Gastrocnemius medialis (tissue), 4 donors: ENCODE results near the gene PRDM16. TPM values are rescaled to one million over a fixed set of nuclear protein-coding genes. Genes with fewer than 3 reads are reported as not detected.

Source experiments
- ATAC-seq, 2 donors: fragments of 150-250 bp; one replicate each; pipeline ENCODE4 v1.9.1; 2016
- DNase-seq, 2 donors: peaks; one replicate each; pipeline ENCODE4 v3.0.0-alpha.2; 2019
- H3K27ac ChIP-seq, 4 donors: fragments of 200-600 bp; sonication (generic); 1 replicate in 1 of 4; 2 replicates in 3 of 4; pipeline ENCODE4 v1.5.1; 2016 to 2018; ENCODE audit warnings: mild to moderate bottlenecking in 2 of 4, moderate library complexity in 1 of 4
- H3K27me3 ChIP-seq, 3 donors: fragments of 200-600 bp; sonication (generic) in 2 of 3; 1 replicate in 1 of 3; 2 replicates in 2 of 3; pipeline versions ENCODE4 v1.5.1 to v1.6.0; 2016 to 2019; ENCODE audit warnings: mild to moderate bottlenecking in 1 of 3, moderate library complexity in 1 of 3
- H3K36me3 ChIP-seq, 2 donors: fragments of 200-600 bp; sonication (generic) in 1 of 2; one replicate each; pipeline ENCODE4 v1.5.1; 2017 to 2018
- H3K4me1 ChIP-seq, 2 donors: fragments of 200-600 bp; sonication (generic) in 1 of 2; one replicate each; pipeline ENCODE4 v1.5.1; 2016 to 2017; ENCODE audit warnings: mild to moderate bottlenecking in 2 of 2
- H3K4me3 ChIP-seq, 4 donors: fragments of 200-600 bp; sonication (generic) in 3 of 4; 1 replicate in 1 of 4; 2 replicates in 3 of 4; pipeline ENCODE4 v1.5.1; 2016 to 2019; ENCODE audit warnings: mild to moderate bottlenecking in 2 of 4
- H3K9me3 ChIP-seq, 3 donors: fragments of 200-600 bp; sonication (generic) in 2 of 3; 1 replicate in 1 of 3; 2 replicates in 2 of 3; pipeline ENCODE4 v1.5.1; 2016 to 2019
- POLR2A ChIP-seq, 2 donors: fragments of 450-650 bp; IDR thresholded peaks; one replicate each; pipeline ENCODE4 v1.6.1; 2017; ENCODE audit warnings: antibody characterized with exemption in 2 of 2, mild to moderate bottlenecking in 2 of 2, moderate library complexity in 2 of 2
- in situ Hi-C, 4 donors: fragments of 200-750 bp; cut with MboI; loops; one replicate each; pipeline versions ENCODE4 v1.15.0 to v1.8.0; 2017; ENCODE audit warnings: low sequenced_read_pairs in 4 of 4
- intact Hi-C: fragments of 100-400 bp; cut with DNase I; formaldehyde crosslinking; loops from one replicate; pipeline ENCODE4 v1.15.1; 2023; ENCODE audit warnings: low total_unique reads
- total RNA-seq, 4 donors: library from RNA; depleted of rRNA; stranded (reverse); fragments of >200 nt; gene quantifications; one replicate each; pipeline versions ENCODE4 v1.1.0 to v1.2.3, GENCODE V29; 2016
- TF ChIP-seq, protein P1 (sequence below), 5 experiments: fragments of 450-650 bp in 3 of 5; fragments of 200-600 bp in 2 of 5; sonication (generic) in 2 of 5; IDR thresholded peaks in 4 of 5; conservative IDR thresholded peaks in 1 of 5; 1 replicate in 4 of 5; 2 replicates in 1 of 5; pipeline ENCODE4 v1.5.1; 2016 to 2019; ENCODE audit warnings: antibody characterized with exemption in 5 of 5, mild to moderate bottlenecking in 3 of 5, moderate library complexity in 3 of 5

The PRDM16 gene
- total RNA-seq, 4 donors from 2014 or later = 0.03 to 0.19 (median 0.17) TPM

DNA sequence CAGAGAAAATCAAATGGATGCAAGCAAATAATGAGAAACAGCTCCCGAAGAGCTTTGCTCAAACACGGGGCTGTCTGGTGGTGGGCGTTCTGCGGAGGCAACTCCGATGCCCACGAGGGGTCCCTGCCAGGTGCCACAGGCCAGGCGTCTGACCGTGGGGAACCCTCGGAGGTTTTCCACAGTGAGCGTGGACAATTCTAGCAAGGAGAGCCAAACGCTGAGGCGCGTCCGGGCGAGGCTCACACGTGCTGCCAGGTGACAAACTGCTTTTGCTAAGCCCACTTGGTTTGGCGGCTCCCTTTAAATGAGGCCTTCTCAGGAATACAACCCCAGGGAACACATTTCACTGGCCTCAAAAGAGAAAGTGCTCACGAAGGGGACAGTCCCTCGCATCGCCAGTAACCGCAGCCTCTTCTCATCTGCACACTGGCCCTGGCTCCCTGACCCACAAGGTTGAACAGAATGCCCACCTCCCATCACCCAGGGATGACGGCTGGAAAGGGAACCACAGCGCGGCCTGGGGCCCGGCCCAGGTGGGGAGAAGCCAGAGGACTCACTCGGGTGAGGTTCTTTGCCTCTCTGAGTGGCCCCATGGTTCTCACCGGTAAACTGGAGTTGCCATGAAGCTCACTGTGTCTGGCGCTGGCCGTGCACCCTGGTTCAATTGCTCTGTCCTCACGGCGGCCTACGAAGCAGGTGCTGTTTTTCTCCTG lies 97.4 kb downstream of the PRDM16 start:
- H3K36me3 ChIP-seq = no peaks in the 10 kb centered on the region
- H3K27ac ChIP-seq = no peak overlapping the region
- peaks cover 0 to 3% (median 0%) of the 10 kb centered on the region in 3 donors for H3K27me3 ChIP-seq
- no peak for ATAC-seq
- H3K4me3 ChIP-seq = no peak overlapping the region
- no peaks in the 10 kb centered on the region for H3K9me3 ChIP-seq
- peaks cover 11 to 14% of the 10 kb centered on the region in 2 donors for H3K4me1 ChIP-seq
- DNase-seq = no peak
- TF ChIP-seq POLR2A (IDR thresholded peaks at IDR 0.05) = no peak
- TF ChIP-seq, protein P1, sequence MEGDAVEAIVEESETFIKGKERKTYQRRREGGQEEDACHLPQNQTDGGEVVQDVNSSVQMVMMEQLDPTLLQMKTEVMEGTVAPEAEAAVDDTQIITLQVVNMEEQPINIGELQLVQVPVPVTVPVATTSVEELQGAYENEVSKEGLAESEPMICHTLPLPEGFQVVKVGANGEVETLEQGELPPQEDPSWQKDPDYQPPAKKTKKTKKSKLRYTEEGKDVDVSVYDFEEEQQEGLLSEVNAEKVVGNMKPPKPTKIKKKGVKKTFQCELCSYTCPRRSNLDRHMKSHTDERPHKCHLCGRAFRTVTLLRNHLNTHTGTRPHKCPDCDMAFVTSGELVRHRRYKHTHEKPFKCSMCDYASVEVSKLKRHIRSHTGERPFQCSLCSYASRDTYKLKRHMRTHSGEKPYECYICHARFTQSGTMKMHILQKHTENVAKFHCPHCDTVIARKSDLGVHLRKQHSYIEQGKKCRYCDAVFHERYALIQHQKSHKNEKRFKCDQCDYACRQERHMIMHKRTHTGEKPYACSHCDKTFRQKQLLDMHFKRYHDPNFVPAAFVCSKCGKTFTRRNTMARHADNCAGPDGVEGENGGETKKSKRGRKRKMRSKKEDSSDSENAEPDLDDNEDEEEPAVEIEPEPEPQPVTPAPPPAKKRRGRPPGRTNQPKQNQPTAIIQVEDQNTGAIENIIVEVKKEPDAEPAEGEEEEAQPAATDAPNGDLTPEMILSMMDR (IDR thresholded peaks at IDR 0.05 in 4 of 5, conservative IDR thresholded peaks at IDR 0.05 in 1 of 5) = no peak
- in situ Hi-C loops = no loop called here
- intact Hi-C loops = no loop called here

DNA sequence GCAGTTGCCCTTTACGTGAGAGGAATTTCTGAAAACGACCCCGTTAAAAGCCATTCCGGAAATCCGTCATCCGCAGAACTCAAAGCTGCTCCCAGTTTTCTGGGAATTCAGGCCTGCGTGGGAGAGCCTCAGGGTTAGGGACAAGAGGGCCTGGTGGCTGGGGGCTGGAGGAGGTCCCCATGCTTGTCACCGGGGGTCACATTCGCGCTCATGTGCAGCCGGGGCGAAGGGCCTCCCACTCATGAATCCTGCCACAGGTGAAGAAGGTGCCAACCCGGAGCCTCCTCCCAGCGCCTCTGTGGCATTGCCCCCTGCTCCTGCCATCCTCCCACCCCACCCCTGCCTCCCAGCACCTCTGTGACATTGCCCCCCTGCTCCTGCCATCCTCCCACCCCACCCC lies 98.3 kb downstream of the PRDM16 start:
- in situ Hi-C loops = no loop called here

DNA sequence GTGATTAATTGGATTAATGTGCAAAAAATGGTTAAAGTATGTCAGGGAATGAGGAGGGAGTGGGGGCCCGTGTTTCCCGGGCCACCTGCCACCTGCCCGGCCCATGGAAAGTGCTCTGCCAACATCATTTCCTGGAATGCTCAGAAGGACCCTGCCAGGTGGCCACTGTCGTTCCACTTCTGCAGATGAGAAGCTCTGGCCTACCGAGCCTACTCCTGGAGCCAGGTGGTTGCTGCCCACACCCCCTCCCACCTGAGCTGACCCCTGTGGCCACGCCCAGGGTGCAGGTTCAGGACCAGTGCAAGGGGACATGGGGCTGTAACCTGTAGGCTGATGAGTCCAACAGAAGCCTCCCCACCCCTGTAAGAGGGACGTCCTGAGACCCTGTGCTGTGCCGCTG lies 99.7 kb downstream of the PRDM16 start:
- no peak for ATAC-seq
- intact Hi-C loops = no loop called here
- in situ Hi-C loops = no loop called here

More for the DNA sequence above, 98.3 kb downstream of the PRDM16 start:
- intact Hi-C loops = no loop called here
- ATAC-seq (no peak), DNase-seq (no peak)
- H3K4me1 ChIP-seq = peaks cover 15 to 19% of the 10 kb centered on the region in 2 donors
- H3K27ac ChIP-seq = no peak overlapping the region
- no peaks in the 10 kb centered on the region for H3K27me3 ChIP-seq
- no peaks in the 10 kb centered on the region for H3K9me3 ChIP-seq
- H3K4me3 ChIP-seq = no peak overlapping the region
- no peak for TF ChIP-seq POLR2A (IDR thresholded peaks at IDR 0.05)
- TF ChIP-seq, protein P1 (IDR thresholded peaks at IDR 0.05 in 4 of 5, conservative IDR thresholded peaks at IDR 0.05 in 1 of 5) = no peak
- H3K36me3 ChIP-seq = no peaks in the 10 kb centered on the region

DNA sequence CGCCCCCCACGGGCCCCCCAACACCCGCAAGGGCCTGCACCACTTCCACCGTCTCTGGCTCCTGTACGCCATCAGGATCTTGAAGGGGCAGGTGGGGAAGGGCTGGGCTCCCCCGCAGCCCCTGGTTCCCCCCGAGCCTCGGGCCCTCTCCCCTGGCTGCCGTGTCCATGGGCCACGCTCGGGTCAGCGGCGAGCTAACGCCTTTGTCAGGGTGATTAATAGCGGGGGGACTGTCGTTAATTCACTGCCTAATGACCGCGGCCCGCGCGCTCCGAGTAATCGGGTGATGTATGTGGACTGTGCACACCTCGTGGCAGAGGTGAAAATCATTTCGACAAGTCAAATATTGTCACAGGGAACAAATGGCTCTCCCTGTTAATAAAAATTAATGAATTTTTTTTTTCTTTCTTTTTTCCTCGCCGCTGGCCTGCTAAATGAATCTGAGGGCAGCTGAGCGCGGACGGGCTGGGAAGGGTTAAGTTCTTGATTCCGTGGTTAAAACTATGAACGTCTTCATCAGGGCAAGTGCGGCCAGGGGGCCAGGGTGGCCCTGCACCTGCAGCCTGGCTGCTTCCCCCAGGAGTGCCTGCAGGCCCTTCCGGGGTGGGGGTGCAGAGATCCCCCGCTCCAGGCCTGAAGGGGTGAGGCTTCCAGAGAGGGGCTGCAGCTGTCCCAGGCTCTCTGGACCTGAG lies 100.8 kb downstream of the PRDM16 start:
- Histone ChIP-seq H3K4me1 (peaks cover 21 to 26% of the 10 kb centered on the region in 2 donors), H3K27ac (peak overlapping the region; percentile 79 to 88 (median 84)), H3K9me3 (no peaks in the 10 kb centered on the region), H3K36me3 (no peaks in the 10 kb centered on the region), H3K4me3 (no peak overlapping the region), H3K27me3 (no peaks in the 10 kb centered on the region)
- intact Hi-C loops (no loop called here), in situ Hi-C loops (no loop called here)
- DNase-seq (no peak), ATAC-seq (no peak)
- TF ChIP-seq, protein P1 (IDR thresholded peaks at IDR 0.05 in 4 of 5, conservative IDR thresholded peaks at IDR 0.05 in 1 of 5) = no peak
- no peak for TF ChIP-seq POLR2A (IDR thresholded peaks at IDR 0.05)

More for the DNA sequence above, 99.7 kb downstream of the PRDM16 start:
- TF ChIP-seq POLR2A (IDR thresholded peaks at IDR 0.05) = no peak
- TF ChIP-seq, protein P1 (IDR thresholded peaks at IDR 0.05 in 4 of 5, conservative IDR thresholded peaks at IDR 0.05 in 1 of 5) = no peak
- peaks cover 15 to 19% of the 10 kb centered on the region in 2 donors for H3K4me1 ChIP-seq
- no peak for DNase-seq
- H3K9me3 ChIP-seq = no peaks in the 10 kb centered on the region
- H3K4me3 ChIP-seq = no peak overlapping the region
- no peak overlapping the region for H3K27ac ChIP-seq
- no peaks in the 10 kb centered on the region for H3K36me3 ChIP-seq
- no peaks in the 10 kb centered on the region for H3K27me3 ChIP-seq
